ENCODE results near the gene GABARAPL2. TPM values are rescaled to one million over a fixed set of nuclear protein-coding genes. Genes with fewer than 3 reads are reported as not detected.
A peak's percentile ranks its signal among the peaks of the same experiment; 100 is the strongest.

GABARAPL2 gene
- total and polyA plus RNA-seq, 12 donors, result 93.9 to 200 (median 167) TPM

- Histone ChIP-seq H3K27ac (peak within 1 kb of the TSS; percentile 58 to 93 (median 72)), H3K9me3 (replicated peaks in 1 of 3) (no peaks in the 10 kb centered on the region), H3K36me3 (replicated peaks in 1 of 2) (peaks cover 0 to 33% of the 10 kb centered on the region in 2 donors), H3K4me3 (peak within 1 kb of the TSS; percentile 2 to 71 (median 42)), H3K4me1 (replicated peaks in 1 of 2) (peaks cover 9 to 22% of the 10 kb centered on the region in 2 donors), H3K27me3 (no peaks in the 10 kb centered on the region)
- TF ChIP-seq, protein P1, sequence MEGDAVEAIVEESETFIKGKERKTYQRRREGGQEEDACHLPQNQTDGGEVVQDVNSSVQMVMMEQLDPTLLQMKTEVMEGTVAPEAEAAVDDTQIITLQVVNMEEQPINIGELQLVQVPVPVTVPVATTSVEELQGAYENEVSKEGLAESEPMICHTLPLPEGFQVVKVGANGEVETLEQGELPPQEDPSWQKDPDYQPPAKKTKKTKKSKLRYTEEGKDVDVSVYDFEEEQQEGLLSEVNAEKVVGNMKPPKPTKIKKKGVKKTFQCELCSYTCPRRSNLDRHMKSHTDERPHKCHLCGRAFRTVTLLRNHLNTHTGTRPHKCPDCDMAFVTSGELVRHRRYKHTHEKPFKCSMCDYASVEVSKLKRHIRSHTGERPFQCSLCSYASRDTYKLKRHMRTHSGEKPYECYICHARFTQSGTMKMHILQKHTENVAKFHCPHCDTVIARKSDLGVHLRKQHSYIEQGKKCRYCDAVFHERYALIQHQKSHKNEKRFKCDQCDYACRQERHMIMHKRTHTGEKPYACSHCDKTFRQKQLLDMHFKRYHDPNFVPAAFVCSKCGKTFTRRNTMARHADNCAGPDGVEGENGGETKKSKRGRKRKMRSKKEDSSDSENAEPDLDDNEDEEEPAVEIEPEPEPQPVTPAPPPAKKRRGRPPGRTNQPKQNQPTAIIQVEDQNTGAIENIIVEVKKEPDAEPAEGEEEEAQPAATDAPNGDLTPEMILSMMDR (IDR thresholded peaks at IDR 0.05), result peak in 1 of 6 experiments; percentile 7
- peak; percentile 56 to 67 for TF ChIP-seq POLR2A (IDR thresholded peaks at IDR 0.05)
- 0 to 1% (median 1%) methylated on average over 27 to 62 of the region's 62 CpGs for WGBS, 4 donors
- intact Hi-C loops (cut with DNase I), result loop anchor here in 1 of 2 donors (10.0 kb wide), 1 partner anchor 148 kb away; no protein-coding TSS in a partner anchor
- DNase-seq, result peak; percentile 96 to 99 (median 98)
Observed at GRCh38 chr16:75622761-75623605, 56.8 kb downstream of the GABARAPL2 start, which contains the start of gene ADAT1. TSS of gene ADAT1 (minus strand) at chr16:75623281. CDS start at chr16:75620799, 2,482 bp downstream.

DNA sequence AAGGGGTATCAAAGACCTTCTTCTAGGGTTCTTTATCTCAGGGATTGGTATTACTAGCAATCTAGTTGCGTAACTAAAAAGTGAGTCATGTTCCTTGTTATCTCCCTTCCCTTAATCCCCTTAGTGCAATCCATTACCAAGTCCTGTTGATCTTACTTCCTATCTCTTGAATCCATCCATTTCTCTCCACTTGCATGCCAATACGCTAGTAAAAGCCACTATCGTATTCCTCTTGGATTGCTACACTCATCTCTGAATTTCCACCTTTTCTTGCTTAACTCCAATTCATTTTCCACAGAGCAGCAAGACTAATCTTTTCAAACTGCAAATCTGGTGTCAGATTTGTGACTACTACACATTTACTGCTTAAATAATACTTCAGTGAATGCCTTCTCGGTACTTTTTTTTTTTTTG is 58.7 kb downstream of the GABARAPL2 start:
- intact Hi-C loops (cut with DNase I), result loop anchor here in 1 of 2 donors (10.0 kb wide), 1 partner anchor 150 kb away; no protein-coding TSS in a partner anchor
- 47 to 60% (median 52%) methylated on average over 4 of the region's 4 CpGs for WGBS, 4 donors
- H3K27me3 ChIP-seq, result no peaks in the 10 kb centered on the region
- no peaks in the 10 kb centered on the region for H3K9me3 ChIP-seq (replicated peaks in 1 of 3)
- no peak for TF ChIP-seq POLR2A (IDR thresholded peaks at IDR 0.05)
- H3K4me1 ChIP-seq (replicated peaks in 1 of 2), result peaks cover 9 to 22% of the 10 kb centered on the region in 2 donors
- no peak overlapping the region for H3K4me3 ChIP-seq
- no peak for DNase-seq
- H3K27ac ChIP-seq, result peak overlapping the region in 1 of 5 donors; percentile 4
- peaks cover 0 to 41% of the 10 kb centered on the region in 2 donors for H3K36me3 ChIP-seq (replicated peaks in 1 of 2)

DNA sequence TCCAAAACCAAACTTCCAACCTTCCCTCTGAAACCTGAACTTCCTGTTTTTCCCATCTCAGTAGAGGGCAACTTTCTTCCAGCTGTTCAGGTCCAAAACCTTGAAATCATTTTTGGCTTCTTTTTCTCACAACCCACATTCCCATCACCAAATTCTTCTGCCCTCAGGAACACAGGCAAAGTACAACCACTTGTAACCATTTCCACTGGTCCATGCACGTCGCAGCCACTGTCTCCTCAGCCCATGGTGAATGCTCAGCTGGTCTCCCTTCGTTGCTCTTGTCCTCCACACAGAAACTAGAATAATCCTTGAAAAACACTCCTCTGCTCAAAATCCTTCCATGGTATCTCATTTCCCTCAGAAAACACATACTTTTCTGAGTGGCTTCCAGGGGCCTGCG is 60.6 kb downstream of the GABARAPL2 start:
- Histone ChIP-seq H3K27ac (no peak overlapping the region), H3K4me3 (no peak overlapping the region), H3K4me1 (replicated peaks in 1 of 2) (peaks cover 9 to 15% of the 10 kb centered on the region in 2 donors), H3K27me3 (no peaks in the 10 kb centered on the region), H3K9me3 (replicated peaks in 1 of 3) (no peaks in the 10 kb centered on the region), H3K36me3 (replicated peaks in 1 of 2) (peaks cover 0 to 60% of the 10 kb centered on the region in 2 donors)
- intact Hi-C loops (cut with DNase I), result loop anchor here in 1 of 2 donors (10.0 kb wide), 1 partner anchor 152 kb away; no protein-coding TSS in a partner anchor
- 94 to 96% (median 94%) methylated on average over 4 of the region's 4 CpGs for WGBS, 4 donors
- TF ChIP-seq POLR2A (IDR thresholded peaks at IDR 0.05), result no peak
- TF ChIP-seq, protein P1 (IDR thresholded peaks at IDR 0.05), result no peak
- no peak for DNase-seq

Other genes with a start within 250 kb of the GABARAPL2 start
- 100 to 1,000 TPM in 1 of 9 donors, 10 to 100 TPM in 8; 40.6 to 129 (median 52.1) TPM for gene CFDP1, start 132.9 kb upstream of the GABARAPL2 start, total RNA-seq
- 100 to 1,000 TPM in 1 of 3 donors, 10 to 100 TPM in 2; 61.0 to 121 (median 83.4) TPM for gene CFDP1, start 132.9 kb upstream of the GABARAPL2 start, polyA plus RNA-seq
- 10 to 100 TPM; 19.2 to 40.7 (median 22.8) TPM for gene TMEM170A, start 101.7 kb upstream of the GABARAPL2 start, total RNA-seq
- gene TMEM170A, start 101.7 kb upstream of the GABARAPL2 start, polyA plus RNA-seq, result 10 to 100 TPM in 2 of 3 donors, 1 to 10 TPM in 1; 5.4 to 19.8 (median 10.1) TPM
- gene CHST6, start 70.9 kb upstream of the GABARAPL2 start, total RNA-seq, result 10 to 100 TPM in 7 of 9 donors, 1 to 10 TPM in 2; 6.3 to 65.8 (median 35.7) TPM
- 1 to 10 TPM; 3.1 to 6.7 (median 3.1) TPM for gene CHST6, start 70.9 kb upstream of the GABARAPL2 start, polyA plus RNA-seq
- under 1 TPM in 7 of 9 donors, not detected in 2; 0.06 to 0.68 (median 0.17) TPM for gene CHST5, start 30.3 kb upstream of the GABARAPL2 start, total RNA-seq
- gene CHST5, start 30.3 kb upstream of the GABARAPL2 start, polyA plus RNA-seq, result under 1 TPM in 2 of 3 donors, not detected in 1; 0.32 to 0.61 TPM
- 10 to 100 TPM in 3 of 9 donors, 1 to 10 TPM in 6; 5.9 to 11.3 (median 9.0) TPM for gene TMEM231, start 10.1 kb upstream of the GABARAPL2 start, total RNA-seq
- 10 to 100 TPM in 1 of 3 donors, 1 to 10 TPM in 2; 2.8 to 13.4 (median 4.8) TPM for gene TMEM231, start 10.1 kb upstream of the GABARAPL2 start, polyA plus RNA-seq
- gene ADAT1, start 56.9 kb downstream of the GABARAPL2 start, total RNA-seq, result 100 to 1,000 TPM in 1 of 9 donors, 10 to 100 TPM in 8; 36.7 to 191 (median 50.1) TPM
- gene ADAT1, start 56.9 kb downstream of the GABARAPL2 start, polyA plus RNA-seq, result 10 to 100 TPM; 18.0 to 48.0 (median 19.0) TPM
- gene KARS1, start 81.3 kb downstream of the GABARAPL2 start, total RNA-seq, result 100 to 1,000 TPM in 1 of 9 donors, 10 to 100 TPM in 8; 48.4 to 118 (median 81.5) TPM
- gene KARS1, start 81.3 kb downstream of the GABARAPL2 start, polyA plus RNA-seq, result 100 to 1,000 TPM in 1 of 3 donors, 10 to 100 TPM in 2; 59.1 to 156 (median 70.0) TPM
- gene TERF2IP, start 81.4 kb downstream of the GABARAPL2 start, total RNA-seq, result 100 to 1,000 TPM in 8 of 9 donors, 10 to 100 TPM in 1; 89.3 to 136 (median 108) TPM
- gene TERF2IP, start 81.4 kb downstream of the GABARAPL2 start, polyA plus RNA-seq, result 100 to 1,000 TPM in 1 of 3 donors, 10 to 100 TPM in 2; 86.2 to 178 (median 91.1) TPM
- not detected for gene CPHXL2, start 110.6 kb downstream of the GABARAPL2 start, total RNA-seq
- not detected for gene CPHXL2, start 110.6 kb downstream of the GABARAPL2 start, polyA plus RNA-seq
- gene DUXB, start 135.1 kb downstream of the GABARAPL2 start, total RNA-seq, result not detected
- not detected for gene DUXB, start 135.1 kb downstream of the GABARAPL2 start, polyA plus RNA-seq
- gene CPHXL, start 160.1 kb downstream of the GABARAPL2 start, total RNA-seq, result not detected
- not detected for gene CPHXL, start 160.1 kb downstream of the GABARAPL2 start, polyA plus RNA-seq

Data from adrenal gland (tissue), 12 donors.